ENCODE results near the gene COL23A1.

The COL23A1 gene

GRCh38 chr5:178338126-178338749 lies 252.0 kb downstream of the COL23A1 start:
- DNase-seq (ENCODE audit: low spot score): no peak
- in situ Hi-C loops (cut with MboI; ENCODE audit: low sequenced_read_pairs, unreplicated experiment): no loop called here

GRCh38 chr5:178337334-178337741 lies 252.9 kb downstream of the COL23A1 start:
- DNase-seq (ENCODE audit: low spot score): no peak
- in situ Hi-C loops (cut with MboI; ENCODE audit: low sequenced_read_pairs, unreplicated experiment): no loop called here
- TF ChIP-seq CTCF (IDR thresholded peaks at IDR 0.05; ENCODE audit: borderline replicate concordance, control extremely low read depth, extremely low read depth, insufficient read depth, missing control alignments): no peak

More at GRCh38 chr5:178338126-178338749, 252.0 kb downstream of the COL23A1 start:
- TF ChIP-seq CTCF (IDR thresholded peaks at IDR 0.05; ENCODE audit: borderline replicate concordance, control extremely low read depth, extremely low read depth, insufficient read depth, missing control alignments): no peak

GRCh38 chr5:178336889-178337288 lies 253.3 kb downstream of the COL23A1 start:
- no peak for TF ChIP-seq CTCF (IDR thresholded peaks at IDR 0.05; ENCODE audit: borderline replicate concordance, control extremely low read depth, extremely low read depth, insufficient read depth, missing control alignments)
- DNase-seq (ENCODE audit: low spot score): no peak
- in situ Hi-C loops (cut with MboI; ENCODE audit: low sequenced_read_pairs, unreplicated experiment): no loop called here

GRCh38 chr5:178335302-178336030 lies 254.7 kb downstream of the COL23A1 start:
- DNase-seq (ENCODE audit: low spot score): no peak
- in situ Hi-C loops (cut with MboI; ENCODE audit: low sequenced_read_pairs, unreplicated experiment): no loop called here
- no peak for TF ChIP-seq CTCF (IDR thresholded peaks at IDR 0.05; ENCODE audit: borderline replicate concordance, control extremely low read depth, extremely low read depth, insufficient read depth, missing control alignments)

GRCh38 chr5:178334861-178335260 lies 255.3 kb downstream of the COL23A1 start:
- in situ Hi-C loops (cut with MboI; ENCODE audit: low sequenced_read_pairs, unreplicated experiment): no loop called here
- TF ChIP-seq CTCF (IDR thresholded peaks at IDR 0.05; ENCODE audit: borderline replicate concordance, control extremely low read depth, extremely low read depth, insufficient read depth, missing control alignments): no peak
- no peak for DNase-seq (ENCODE audit: low spot score)

- DNase-seq (ENCODE audit: low spot score): no peak
- in situ Hi-C loops (cut with MboI; ENCODE audit: low sequenced_read_pairs, unreplicated experiment): no loop called here
- no peak for TF ChIP-seq CTCF (IDR thresholded peaks at IDR 0.05; ENCODE audit: borderline replicate concordance, control extremely low read depth, extremely low read depth, insufficient read depth, missing control alignments)
Measured at GRCh38 chr5:178333821-178334481, 256.2 kb downstream of the COL23A1 start.
